ENCODE measurements around the gene TIAM1.

TIAM1 gene

DNA sequence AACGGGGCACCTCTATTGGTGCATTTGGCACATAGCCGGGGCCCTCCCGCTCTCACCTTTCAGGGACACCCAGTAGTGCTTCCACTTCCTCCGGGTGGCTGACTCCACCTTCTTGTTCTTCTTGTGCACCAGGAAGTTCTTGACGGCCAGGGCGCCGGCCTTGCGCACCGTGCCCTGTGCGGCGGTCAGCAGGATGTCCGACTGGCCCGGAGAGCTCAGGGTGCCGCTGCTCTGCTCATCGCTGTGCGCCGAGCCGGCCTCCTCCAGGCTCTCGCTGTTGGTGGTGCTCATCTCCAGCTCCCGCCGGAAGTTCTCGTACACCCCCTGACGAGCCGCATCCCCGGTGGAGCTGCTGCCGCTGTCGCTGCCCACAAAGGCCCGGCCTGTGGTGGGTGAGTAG, 92.4 kb downstream of the TIAM1 start:
- TF ChIP-seq CTCF (IDR thresholded peaks at IDR 0.05; ENCODE audit: low read depth, low read length) = no peak
- no peaks in the 10 kb centered on the region for H3K36me3 ChIP-seq
- no peaks in the 10 kb centered on the region for H3K4me1 ChIP-seq
- H3K4me3 ChIP-seq (ENCODE audit: low read depth, low read length) = no peak overlapping the region
- DNase-seq = no peak
- H3K27me3 ChIP-seq = no peaks in the 10 kb centered on the region
- H3K9me3 ChIP-seq = no peaks in the 10 kb centered on the region

GRCh38 chr21:31248598-31248997, 95.5 kb downstream of the TIAM1 start:
- Histone ChIP-seq H3K4me1 (no peaks in the 10 kb centered on the region), H3K27me3 (no peaks in the 10 kb centered on the region), H3K4me3 (ENCODE audit: low read depth, low read length) (no peak overlapping the region), H3K9me3 (no peaks in the 10 kb centered on the region), H3K36me3 (no peaks in the 10 kb centered on the region)
- TF ChIP-seq CTCF (IDR thresholded peaks at IDR 0.05; ENCODE audit: low read depth, low read length) = no peak
- no peak for DNase-seq

- Histone ChIP-seq H3K4me1 (no peaks in the 10 kb centered on the region), H3K9me3 (no peaks in the 10 kb centered on the region), H3K4me3 (ENCODE audit: low read depth, low read length) (no peak overlapping the region), H3K27me3 (no peaks in the 10 kb centered on the region), H3K36me3 (no peaks in the 10 kb centered on the region)
- TF ChIP-seq CTCF (IDR thresholded peaks at IDR 0.05; ENCODE audit: low read depth, low read length) = no peak
- no peak for DNase-seq
These were observed 100.5 kb downstream of the TIAM1 start for GRCh38 chr21:31243611-31244010.

- Histone ChIP-seq H3K4me1 (no peaks in the 10 kb centered on the region), H3K4me3 (ENCODE audit: low read depth, low read length) (no peak overlapping the region), H3K9me3 (no peaks in the 10 kb centered on the region), H3K36me3 (no peaks in the 10 kb centered on the region), H3K27me3 (no peaks in the 10 kb centered on the region)
- no peak for DNase-seq
- no peak for TF ChIP-seq CTCF (IDR thresholded peaks at IDR 0.05; ENCODE audit: low read depth, low read length)
These were observed 107.5 kb downstream of the TIAM1 start for GRCh38 chr21:31236528-31236927.

GRCh38 chr21:31235671-31236450, 108.2 kb downstream of the TIAM1 start:
- no peak for DNase-seq
- Histone ChIP-seq H3K4me1 (no peaks in the 10 kb centered on the region), H3K36me3 (no peaks in the 10 kb centered on the region), H3K4me3 (ENCODE audit: low read depth, low read length) (no peak overlapping the region), H3K9me3 (no peaks in the 10 kb centered on the region), H3K27me3 (no peaks in the 10 kb centered on the region)
- TF ChIP-seq CTCF (IDR thresholded peaks at IDR 0.05; ENCODE audit: low read depth, low read length) = no peak

- Histone ChIP-seq H3K27me3 (no peaks in the 10 kb centered on the region), H3K4me3 (ENCODE audit: low read depth, low read length) (no peak overlapping the region), H3K36me3 (no peaks in the 10 kb centered on the region), H3K4me1 (no peaks in the 10 kb centered on the region), H3K9me3 (no peaks in the 10 kb centered on the region)
- DNase-seq = no peak
- TF ChIP-seq CTCF (IDR thresholded peaks at IDR 0.05; ENCODE audit: low read depth, low read length) = no peak
These were observed 109.1 kb downstream of the TIAM1 start for GRCh38 chr21:31234936-31235335.

Data from BE2C (cell line).